ENCODE measurements around the gene ROMO1. TPM values are rescaled to one million over a fixed set of nuclear protein-coding genes. Genes with fewer than 3 reads are reported as not detected.
"Not testable (repeated sequence)": the region's sequence is repeated elsewhere in the genome, so short reads cannot be mapped to it uniquely, and the experiment has no call there.

The ROMO1 gene
- total RNA-seq, 8 experiments from 2014 or later, result 178 to 374 (median 295) TPM

DNA sequence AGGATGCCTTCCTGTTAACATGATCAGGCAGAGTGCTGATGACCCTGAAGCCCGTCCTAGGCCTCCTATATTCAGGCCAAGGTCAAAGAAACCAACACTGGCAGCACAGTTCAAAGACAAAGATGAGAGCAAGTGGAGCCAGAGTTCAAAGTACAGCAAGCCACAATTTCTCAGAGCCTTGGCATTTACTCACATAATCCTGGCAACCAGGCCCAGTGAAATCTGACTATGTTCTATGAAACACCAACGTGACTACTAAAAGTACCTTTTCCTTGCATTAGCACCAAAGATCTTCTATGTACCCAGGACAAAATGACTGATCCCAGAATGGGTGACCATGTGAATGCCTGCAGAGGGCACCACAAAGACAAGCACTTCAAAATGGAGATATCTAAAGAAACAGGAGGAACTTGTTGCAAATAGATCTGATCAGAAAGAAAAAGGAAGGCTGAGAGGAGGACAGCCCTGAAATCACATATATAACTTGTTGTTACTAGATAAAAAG, 3.9 kb upstream of the ROMO1 start:
- Histone ChIP-seq H3K27ac (no peak overlapping the region), H3K4me1 (replicated peaks in 1 of 2) (peaks cover 7 to 9% of the 10 kb centered on the region in 2 donors), H3K4me3 (no peak overlapping the region)
- 57 to 100% (median 100%) methylated on average over 1 to 2 of the region's 2 CpGs; no CpG with 5 or more reads in 2 of the 10 experiments for WGBS, 10 experiments
- in situ Hi-C loops (cut with MboI; ENCODE audit: low pct_unique_long_range_greater_than_20kb in 2 of 9, low sequenced_read_pairs in 9 of 9, unreplicated experiment in 9 of 9), result loop anchor here in 1 of 9 experiments (25.0 kb wide), 1 partner anchor 183 kb away; no protein-coding TSS in a partner anchor
- ATAC-seq (replicated peaks in 6 of 8), result no peak

DNA sequence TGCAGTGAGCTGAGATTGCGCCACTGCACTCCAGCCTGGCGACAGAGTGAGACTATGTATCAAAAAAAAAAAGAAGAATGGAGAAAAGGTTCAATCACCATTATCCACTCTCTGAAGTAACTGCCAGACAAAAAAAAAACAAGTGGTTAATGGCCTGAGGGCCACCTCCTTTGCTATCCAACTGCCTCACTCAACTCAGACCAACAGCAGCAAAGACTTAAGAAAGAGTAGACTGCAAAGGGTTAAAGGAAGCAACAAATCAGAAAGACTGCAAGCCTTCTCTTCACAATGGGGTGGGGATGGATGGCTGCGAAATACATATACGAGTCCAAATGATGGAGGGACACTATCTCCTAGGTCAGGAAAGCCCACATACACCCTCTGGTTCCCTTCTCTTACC, 3.2 kb upstream of the ROMO1 start:
- in situ Hi-C loops (cut with MboI; ENCODE audit: low pct_unique_long_range_greater_than_20kb in 2 of 9, low sequenced_read_pairs in 9 of 9, unreplicated experiment in 9 of 9), result loop anchor here in 1 of 9 experiments (25.0 kb wide), 1 partner anchor 184 kb away; no protein-coding TSS in a partner anchor
- peaks cover 11 to 12% of the 10 kb centered on the region in 2 donors for H3K4me1 ChIP-seq (replicated peaks in 1 of 2)
- H3K4me3 ChIP-seq, result no peak overlapping the region
- WGBS, 10 experiments, result 53 to 100% (median 94%) methylated on average over 1 to 4 of the region's 4 CpGs; no CpG with 5 or more reads in 1 of the 10 experiments
- no peak overlapping the region for H3K27ac ChIP-seq
- ATAC-seq (replicated peaks in 6 of 8), result no peak

DNA sequence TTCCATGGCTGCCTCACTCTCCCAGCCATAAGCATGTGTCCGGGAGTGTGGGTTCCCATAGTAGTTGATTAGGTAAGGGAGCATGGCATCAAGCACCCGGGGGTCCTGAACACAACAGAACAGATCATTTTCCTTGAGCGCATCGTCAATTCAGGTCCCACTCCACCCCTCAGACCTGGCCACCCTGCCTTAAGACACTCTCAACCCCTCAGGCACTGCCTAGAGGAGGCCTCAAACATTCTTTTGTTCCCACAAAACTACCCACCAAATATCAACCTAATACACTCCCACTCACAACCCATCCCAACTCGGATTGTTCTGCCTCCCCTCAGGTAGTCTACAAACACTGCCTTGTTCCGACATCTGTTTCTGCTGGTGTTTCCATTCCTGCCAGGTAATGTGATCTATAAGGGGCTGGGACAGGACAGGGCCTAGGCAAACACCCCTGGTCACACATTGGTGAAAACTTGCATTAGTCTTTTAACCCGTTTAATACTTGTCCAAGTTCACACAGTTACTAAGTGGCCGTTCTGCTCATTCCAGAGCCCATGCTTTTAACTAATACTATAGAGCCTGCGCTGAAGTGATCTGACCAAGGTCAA, 1.4 kb upstream of the ROMO1 start:
- H3K4me3 ChIP-seq, result peak overlapping the region; percentile 52 to 91 (median 59)
- ATAC-seq (replicated peaks in 6 of 8), result no peak
- in situ Hi-C loops (cut with MboI; ENCODE audit: low pct_unique_long_range_greater_than_20kb in 2 of 9, low sequenced_read_pairs in 9 of 9, unreplicated experiment in 9 of 9), result loop anchor here in 1 of 9 experiments (25.0 kb wide), 1 partner anchor 185 kb away; no protein-coding TSS in a partner anchor
- 63 to 100% (median 82%) methylated on average over 1 to 7 of the region's 9 CpGs; no CpG with 5 or more reads in 4 of the 10 experiments for WGBS, 10 experiments
- peaks cover 11 to 12% of the 10 kb centered on the region in 2 donors for H3K4me1 ChIP-seq (replicated peaks in 1 of 2)
- no peak overlapping the region for H3K27ac ChIP-seq

DNA sequence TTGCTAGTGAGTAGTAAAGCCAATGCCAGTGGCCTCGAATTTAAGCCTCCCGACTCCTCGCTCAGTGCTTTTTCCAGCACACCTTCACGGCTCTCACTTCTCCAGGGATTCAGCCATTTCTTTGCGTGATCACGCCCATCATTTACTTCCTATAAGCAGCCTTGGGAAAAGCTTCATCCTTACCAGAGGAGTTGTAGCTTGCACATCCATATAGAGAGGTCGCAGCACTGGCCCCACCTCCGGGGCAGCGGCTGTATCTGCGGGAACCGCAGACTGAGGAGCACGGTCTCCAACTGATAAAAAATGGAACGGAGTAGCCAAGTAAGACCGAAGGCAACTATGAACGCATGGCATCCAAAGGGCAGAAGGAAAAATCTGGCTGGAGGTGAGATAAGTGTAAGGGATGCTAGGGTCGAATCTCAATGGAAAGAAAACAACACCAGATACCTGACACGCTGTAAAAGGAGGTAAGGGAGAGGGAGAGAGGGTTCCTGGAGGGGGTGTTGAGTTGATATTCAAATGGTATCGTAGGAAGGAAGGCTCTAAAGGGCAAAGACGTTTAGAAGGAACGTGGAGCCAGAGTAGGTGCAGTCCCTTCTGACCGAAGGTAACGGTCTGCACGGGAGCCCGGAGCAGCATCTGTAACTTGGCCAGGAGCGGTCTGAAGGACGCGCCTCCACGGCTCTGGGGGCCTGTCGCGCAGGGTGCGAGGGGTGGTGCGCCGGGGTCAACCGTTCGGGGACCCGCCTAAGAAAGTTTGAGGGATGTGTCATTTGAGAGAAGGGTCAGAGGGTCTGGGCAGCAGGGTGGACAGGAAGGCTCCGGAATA, 693 bp upstream of the ROMO1 start:
- peak overlapping the region; percentile 81 to 96 for H3K27ac ChIP-seq
- H3K4me3 ChIP-seq, result peak overlapping the region; percentile 52 to 91 (median 59)
- in situ Hi-C loops (cut with MboI; ENCODE audit: low pct_unique_long_range_greater_than_20kb in 2 of 9, low sequenced_read_pairs in 9 of 9, unreplicated experiment in 9 of 9), result loop anchor here in 1 of 9 experiments (25.0 kb wide), 1 partner anchor 186 kb away; no protein-coding TSS in a partner anchor
- ATAC-seq (replicated peaks in 6 of 8), result peak; percentile 35 to 65 (median 61)
- peaks cover 11 to 12% of the 10 kb centered on the region in 2 donors for H3K4me1 ChIP-seq (replicated peaks in 1 of 2)
- WGBS, 10 experiments, result 0 to 20% (median 7%) methylated on average over 5 to 18 of the region's 37 CpGs; no CpG with 5 or more reads in 2 of the 10 experiments

DNA sequence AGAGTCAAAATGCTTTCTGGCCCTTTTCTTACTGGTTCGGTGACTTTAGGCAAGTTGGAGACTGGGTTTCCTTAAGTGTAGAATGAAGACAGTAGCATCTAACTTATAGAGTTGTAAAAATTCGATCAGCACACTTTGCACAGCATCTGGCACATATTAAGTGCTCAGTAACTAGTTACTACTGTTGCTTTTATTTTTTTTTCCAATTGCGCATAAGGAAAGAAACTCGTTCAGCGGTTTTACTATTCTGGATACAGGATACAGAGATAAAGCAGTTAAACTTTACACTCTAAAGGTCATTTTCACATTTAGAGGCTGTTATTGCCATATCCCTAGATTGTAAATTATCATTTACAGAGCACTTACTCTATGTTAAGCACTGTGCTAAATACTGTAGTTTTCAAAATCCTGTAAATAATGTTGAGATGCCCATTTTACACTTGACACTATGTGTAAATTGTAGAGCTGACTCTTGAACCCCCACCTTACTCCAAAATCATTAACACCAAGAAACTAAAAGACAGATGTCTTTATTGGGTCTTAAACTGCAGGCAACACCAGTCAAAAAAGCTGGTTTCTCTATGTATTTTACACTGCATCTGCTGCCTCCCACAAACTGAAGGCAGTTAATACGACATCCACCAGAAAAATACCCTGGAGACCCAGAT, 886 bp downstream of the ROMO1 start:
- no peak for ATAC-seq (replicated peaks in 6 of 8)
- 0 to 36% (median 16%) methylated on average over 4 to 6 of the region's 6 CpGs; no CpG with 5 or more reads in 2 of the 10 experiments for WGBS, 10 experiments
- in situ Hi-C loops (cut with MboI; ENCODE audit: low pct_unique_long_range_greater_than_20kb in 2 of 9, low sequenced_read_pairs in 9 of 9, unreplicated experiment in 9 of 9), result loop anchor here in 2 of 9 experiments (25.0 kb wide), 2 partner anchors 187 to 188 kb away; no protein-coding TSS in a partner anchor
- Histone ChIP-seq H3K4me3 (peak overlapping the region; percentile 52 to 91 (median 59)), H3K4me1 (replicated peaks in 1 of 2) (peaks cover 11 to 12% of the 10 kb centered on the region in 2 donors), H3K27ac (peak overlapping the region; percentile 81 to 96)

DNA sequence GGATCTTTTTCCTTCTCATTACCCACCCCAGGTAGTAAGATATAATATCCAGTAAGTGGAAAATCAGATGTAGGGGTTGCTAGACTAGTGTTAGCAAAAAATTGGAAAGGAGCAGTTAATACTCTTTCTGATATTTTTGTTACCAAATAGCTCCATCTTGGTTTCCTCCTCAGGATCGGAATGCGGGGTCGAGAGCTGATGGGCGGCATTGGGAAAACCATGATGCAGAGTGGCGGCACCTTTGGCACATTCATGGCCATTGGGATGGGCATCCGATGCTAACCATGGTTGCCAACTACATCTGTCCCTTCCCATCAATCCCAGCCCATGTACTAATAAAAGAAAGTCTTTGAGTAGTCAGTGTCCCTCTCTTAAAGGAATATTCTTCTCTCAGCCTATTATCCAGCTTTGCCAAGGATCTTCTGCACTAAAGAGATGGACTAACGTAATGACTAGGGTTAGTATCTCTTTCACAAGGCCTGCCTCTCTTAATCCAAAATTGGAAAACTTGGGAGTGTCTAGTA, 1.5 kb downstream of the ROMO1 start:
- no peak overlapping the region for H3K27ac ChIP-seq

DNA sequence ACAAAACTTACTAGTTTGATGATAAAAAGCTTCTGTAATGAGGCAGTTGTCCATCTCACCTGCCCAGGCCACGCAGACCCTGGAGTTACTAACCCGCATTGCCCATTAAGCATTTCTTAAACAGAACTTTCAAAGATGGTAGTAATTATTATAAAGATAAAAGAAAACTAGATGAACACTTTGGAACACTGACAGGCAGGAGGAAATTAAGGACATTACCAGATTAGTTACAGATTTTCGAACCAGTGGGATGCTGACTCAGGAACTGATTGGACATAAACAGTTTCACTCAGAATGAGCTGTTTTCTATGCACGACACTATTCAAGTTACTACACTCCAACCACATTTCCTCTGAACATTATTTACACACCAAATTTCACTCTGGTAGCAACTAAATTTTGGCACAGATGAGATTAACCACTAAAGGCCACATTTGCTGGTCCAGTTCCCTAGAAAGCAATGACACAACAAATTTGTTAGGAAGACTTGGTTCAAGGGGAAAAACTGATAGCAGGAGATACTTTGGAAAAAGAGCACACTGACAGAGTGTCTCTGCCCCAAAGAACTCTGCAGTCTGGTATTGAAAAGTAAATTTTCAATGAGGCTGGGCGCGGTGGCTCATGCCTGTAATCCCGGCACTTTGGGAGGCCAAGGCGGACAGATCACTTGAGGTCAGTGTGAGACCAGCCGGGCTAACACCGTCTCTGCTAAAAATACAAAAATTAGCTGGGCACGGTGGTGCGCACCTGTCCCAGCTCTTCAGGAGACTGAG, 3.0 kb downstream of the ROMO1 start:
- in situ Hi-C loops (cut with MboI; ENCODE audit: low pct_unique_long_range_greater_than_20kb in 2 of 9, low sequenced_read_pairs in 9 of 9, unreplicated experiment in 9 of 9), result loop anchor here in 1 of 9 experiments (25.0 kb wide), 1 partner anchor 185 kb away; no protein-coding TSS in a partner anchor
- H3K27ac ChIP-seq, result no peak overlapping the region
- H3K4me3 ChIP-seq, result no peak overlapping the region
- ATAC-seq (replicated peaks in 6 of 8), result no peak
- peaks cover 11 to 12% of the 10 kb centered on the region in 2 donors for H3K4me1 ChIP-seq (replicated peaks in 1 of 2)
- 51 to 96% (median 89%) methylated on average over 2 to 12 of the region's 12 CpGs for WGBS, 10 experiments

More for the DNA sequence above, 1.5 kb downstream of the ROMO1 start:
- Histone ChIP-seq H3K4me1 (replicated peaks in 1 of 2) (peaks cover 11 to 12% of the 10 kb centered on the region in 2 donors), H3K4me3 (peak overlapping the region in 1 of 5 donors; percentile 88)
- WGBS, 10 experiments, result 66 to 92% (median 82%) methylated on average over 1 to 7 of the region's 7 CpGs; no CpG with 5 or more reads in 3 of the 10 experiments
- in situ Hi-C loops (cut with MboI; ENCODE audit: low pct_unique_long_range_greater_than_20kb in 2 of 9, low sequenced_read_pairs in 9 of 9, unreplicated experiment in 9 of 9), result loop anchor here in 1 of 9 experiments (25.0 kb wide), 1 partner anchor 187 kb away; no protein-coding TSS in a partner anchor
- no peak for ATAC-seq (replicated peaks in 6 of 8)

DNA sequence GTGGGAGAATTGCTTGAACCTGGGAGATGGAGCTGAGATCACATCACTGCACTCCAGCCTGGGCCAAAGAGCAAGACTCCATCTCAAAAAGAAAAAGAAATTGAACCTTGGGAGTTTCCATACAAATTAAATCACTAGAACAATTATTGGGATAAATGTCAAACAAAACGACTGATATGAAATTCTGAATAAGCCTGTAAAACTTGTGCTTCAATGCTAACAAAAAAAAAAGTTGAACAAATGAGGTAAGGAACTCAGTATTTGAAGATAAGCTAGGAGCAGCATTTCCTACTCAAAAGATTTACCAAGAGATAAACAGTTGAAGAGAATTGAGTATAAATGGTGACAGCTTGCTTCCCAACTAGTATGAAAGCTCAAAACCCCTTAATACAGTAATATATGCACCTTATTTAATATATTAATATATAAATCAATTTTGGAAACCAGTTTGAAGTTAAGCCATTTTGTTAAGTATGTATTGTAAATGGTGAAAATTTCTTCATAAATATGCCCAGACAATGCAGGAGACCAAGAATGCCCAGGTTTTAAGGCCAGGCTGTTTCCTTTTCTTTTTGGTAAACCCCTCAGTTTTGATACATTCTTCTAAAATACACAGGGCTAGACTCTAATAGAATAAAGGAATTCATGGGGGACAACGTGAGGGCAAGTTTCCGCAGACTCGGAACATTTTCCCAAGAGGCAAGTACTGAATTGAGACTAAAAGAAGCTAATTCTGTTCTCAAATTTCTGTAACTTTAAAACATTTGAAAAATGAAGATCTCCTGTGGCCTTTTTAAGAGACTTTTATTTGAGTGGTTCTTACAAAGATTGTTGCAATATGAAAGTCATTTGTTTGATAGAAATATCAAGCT, 3.9 kb downstream of the ROMO1 start:
- Histone ChIP-seq H3K4me3 (no peak overlapping the region), H3K4me1 (replicated peaks in 1 of 2) (peaks cover 7 to 9% of the 10 kb centered on the region in 2 donors), H3K27ac (no peak overlapping the region)
- in situ Hi-C loops (cut with MboI; ENCODE audit: low pct_unique_long_range_greater_than_20kb in 2 of 9, low sequenced_read_pairs in 9 of 9, unreplicated experiment in 9 of 9), result loop anchor here in 1 of 9 experiments (25.0 kb wide), 1 partner anchor 184 kb away; no protein-coding TSS in a partner anchor
- WGBS, 10 experiments, result 29 to 100% (median 71%) methylated on average over 1 to 4 of the region's 4 CpGs
- no peak for ATAC-seq (replicated peaks in 6 of 8)

DNA sequence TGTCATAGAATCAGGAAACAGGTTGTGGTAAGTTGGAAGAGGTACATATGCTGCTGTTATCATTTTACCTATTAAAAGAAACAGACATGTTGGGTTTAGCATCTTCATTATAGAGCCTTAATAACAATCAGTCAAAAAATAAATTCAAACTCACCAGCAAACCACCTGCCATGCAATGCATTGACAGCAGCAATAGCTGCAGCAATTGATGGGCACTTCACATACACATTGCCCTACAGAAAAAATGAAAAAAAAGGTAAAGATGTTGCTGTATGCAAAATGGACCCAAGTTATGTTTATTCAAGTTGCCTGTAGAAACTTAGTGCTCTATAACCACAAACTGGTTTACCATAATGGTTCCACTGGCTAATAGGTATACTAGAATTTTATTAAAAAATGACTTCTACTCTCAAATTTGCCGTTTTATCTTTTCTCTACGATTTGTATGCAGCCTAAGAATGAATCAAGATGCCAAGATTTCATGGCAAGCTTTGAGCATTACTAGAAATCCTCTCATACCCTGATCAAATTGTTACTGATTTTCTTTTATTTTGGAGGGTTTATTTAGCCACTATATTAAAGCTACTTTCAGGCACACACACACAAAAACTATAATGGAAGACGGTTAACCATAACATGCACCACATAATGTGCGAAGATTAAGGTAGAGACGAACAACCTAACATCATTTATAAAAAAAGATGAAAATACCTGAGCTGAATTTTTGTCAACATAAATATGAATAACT, 5.5 kb downstream of the ROMO1 start:
- WGBS, 10 experiments, result 66 to 100% (median 99%) methylated on average over 2 to 5 of the region's 5 CpGs
- Histone ChIP-seq H3K4me3 (no peak overlapping the region), H3K4me1 (replicated peaks in 1 of 2) (peaks cover 11 to 12% of the 10 kb centered on the region in 2 donors), H3K27ac (no peak overlapping the region)
- ATAC-seq (replicated peaks in 6 of 8), result no peak
- in situ Hi-C loops (cut with MboI; ENCODE audit: low pct_unique_long_range_greater_than_20kb in 2 of 9, low sequenced_read_pairs in 9 of 9, unreplicated experiment in 9 of 9), result loop anchor here in 1 of 9 experiments (25.0 kb wide), 1 partner anchor 183 kb away; no protein-coding TSS in a partner anchor

DNA sequence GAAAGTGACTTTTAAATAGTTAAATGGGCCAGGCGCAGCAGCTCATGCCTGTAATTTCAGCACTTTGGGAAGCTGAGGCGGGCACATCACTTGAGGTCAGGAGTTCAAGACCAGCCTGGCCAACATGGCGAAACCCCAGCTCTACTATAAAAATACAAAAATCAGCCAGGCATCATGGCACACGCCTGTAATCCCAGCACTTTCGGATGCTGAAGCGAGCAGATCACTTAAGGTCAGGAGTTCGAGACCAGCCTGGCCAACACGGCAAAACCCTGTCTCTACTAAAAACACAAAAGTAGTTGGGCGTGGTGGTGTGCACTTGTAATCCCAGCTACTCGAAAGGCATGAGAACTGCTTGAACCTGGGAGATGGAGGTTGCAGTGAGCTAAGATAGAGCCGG, 6.7 kb downstream of the ROMO1 start:
- in situ Hi-C loops (cut with MboI; ENCODE audit: low pct_unique_long_range_greater_than_20kb in 2 of 9, low sequenced_read_pairs in 9 of 9, unreplicated experiment in 9 of 9), result loop anchor here in 1 of 9 experiments (25.0 kb wide), 1 partner anchor 181 kb away; no protein-coding TSS in a partner anchor
- peaks cover 10 to 15% of the 10 kb centered on the region in 2 donors for H3K4me1 ChIP-seq (replicated peaks in 1 of 2)
- H3K27ac ChIP-seq; H3K4me3 ChIP-seq; ATAC-seq (replicated peaks in 6 of 8): not testable (repeated sequence)
- 74 to 100% (median 98%) methylated on average over 2 to 11 of the region's 11 CpGs; no CpG with 5 or more reads in 1 of the 10 experiments for WGBS, 10 experiments

All from motor neuron (in vitro differentiated cells).